PC-3 (cell line): ENCODE data around the gene PTPN12. TPM values are rescaled to one million over a fixed set of nuclear protein-coding genes. Genes with fewer than 3 reads are reported as not detected.

ENCODE experiments used
- ATAC-seq: fragments of 200-7000 bp; cut with Tn5 transposase; 2 replicates; pipeline ENCODE4 v1.9.1; 2020; ENCODE audit warnings: mild to moderate bottlenecking, moderate library complexity
- BruUV-seq: library from RNA; stranded (reverse); fragments of 400-500 nt; replicated peaks from 2 replicates; lab custom pipeline; 2021; lab: Mats Ljungman, UMichigan
- CTCF ChIA-PET: fragments of 300-600 bp; sonication (Branson Sonifier 250); formaldehyde crosslinking; loops from one replicate; lab custom pipeline; 2022; ENCODE audit warnings: antibody characterized with exemption; lab: Charles Lee
- POLR2A ChIA-PET: fragments of 300-600 bp; sonication (Branson Sonifier 250); formaldehyde crosslinking; loops from one replicate; lab custom pipeline; 2022; ENCODE audit warnings: antibody characterized with exemption; ENCODE audit not compliant: unreplicated experiment; lab: Charles Lee
- DNase-seq: peaks from one replicate; pipeline ENCODE4 v3.0.0-alpha.2; 2015
- H2AFZ ChIP-seq: fragments of 300-600 bp; sonication (generic); 2 replicates; pipeline ENCODE4 v1.6.0; 2016; ENCODE audit warnings: antibody characterized with exemption, low read length
- H3F3A ChIP-seq: fragments of 300-600 bp; sonication (generic); one replicate; pipeline ENCODE4 v1.6.0; 2017; ENCODE audit warnings: antibody characterized with exemption, low read length, control low read depth, mild to moderate bottlenecking; ENCODE audit not compliant: unreplicated experiment
- H3K27ac ChIP-seq: fragments of 300-600 bp; sonication (generic); 2 replicates; pipeline ENCODE4 v1.5.1; 2016; ENCODE audit warnings: mild to moderate bottlenecking, low read length
- H3K27me3 ChIP-seq: fragments of 300-600 bp; sonication (generic); 2 replicates; pipeline ENCODE4 v1.6.1; 2016; ENCODE audit warnings: low read length, mixed read lengths
- H3K36me3 ChIP-seq: fragments of 300-600 bp; sonication (generic); 2 replicates; pipeline ENCODE4 v1.6.1; 2016; ENCODE audit warnings: low read depth, mixed run types, low read length, mixed read lengths
- H3K4me1 ChIP-seq: fragments of 300-600 bp; sonication (generic); 2 replicates; pipeline ENCODE4 v1.5.1; 2016; ENCODE audit warnings: low read length; ENCODE audit not compliant: insufficient read depth
- H3K4me2 ChIP-seq: fragments of 300-600 bp; sonication (generic); 2 replicates; pipeline ENCODE4 v1.6.0; 2016; ENCODE audit warnings: low read length
- H3K4me3 ChIP-seq: fragments of 300-600 bp; sonication (generic); 2 replicates; pipeline ENCODE4 v1.5.1; 2016; ENCODE audit warnings: mild to moderate bottlenecking, low read length, mixed read lengths
- H3K79me2 ChIP-seq: fragments of 300-600 bp; sonication (generic); 2 replicates; pipeline ENCODE4 v1.6.1; 2017; ENCODE audit warnings: low read length, mixed read lengths
- H3K9ac ChIP-seq: fragments of 300-600 bp; sonication (generic); 2 replicates; pipeline ENCODE4 v1.6.0; 2016; ENCODE audit warnings: mild to moderate bottlenecking, low read length
- H3K9me2 ChIP-seq: fragments of 300-600 bp; sonication (generic); replicated peaks from 2 replicates; pipeline ENCODE4 v1.6.1; 2016; ENCODE audit warnings: mixed run types, low read length, mixed read lengths
- H3K9me3 ChIP-seq: fragments of 300-600 bp; sonication (generic); 2 replicates; pipeline ENCODE4 v1.6.1; 2016; ENCODE audit warnings: low read length, mixed read lengths
- H4K20me1 ChIP-seq: fragments of 300-600 bp; sonication (generic); 2 replicates; pipeline ENCODE4 v1.6.1; 2016; ENCODE audit warnings: low read length, mixed read lengths
- EZH2 ChIP-seq: fragments of 300-600 bp; sonication (generic); IDR thresholded peaks from one replicate; pipeline ENCODE4 v1.6.1; 2017; ENCODE audit warnings: antibody characterized with exemption, mild to moderate bottlenecking, low read length; ENCODE audit not compliant: unreplicated experiment
- EZH2phosphoT487 ChIP-seq: fragments of 300-600 bp; sonication (generic); IDR thresholded peaks from 2 replicates; pipeline ENCODE4 v1.6.1; 2018; ENCODE audit warnings: mild to moderate bottlenecking, antibody characterized with exemption, low read length, borderline replicate concordance
- intact Hi-C: fragments of 100-400 bp; cut with micrococcal nuclease; formaldehyde crosslinking; loops from 2 replicates; pipeline ENCODE4 v1.9.0; 2023
- total RNA-seq: library from RNA; depleted of rRNA; stranded (reverse); fragments of >200 nt; gene quantifications from 2 replicates; pipeline ENCODE4 v1.2.3, GENCODE V29; 2014
- TF ChIP-seq, protein P1 (sequence below): fragments of 300-600 bp; sonication (generic); conservative IDR thresholded peaks from 2 replicates; pipeline ENCODE4 v1.5.1; 2017; ENCODE audit warnings: antibody characterized with exemption, low read depth, mild to moderate bottlenecking, low read length

Gene PTPN12
- total RNA-seq, 1 experiment from 2014 or later, result 26.2 TPM

DNA sequence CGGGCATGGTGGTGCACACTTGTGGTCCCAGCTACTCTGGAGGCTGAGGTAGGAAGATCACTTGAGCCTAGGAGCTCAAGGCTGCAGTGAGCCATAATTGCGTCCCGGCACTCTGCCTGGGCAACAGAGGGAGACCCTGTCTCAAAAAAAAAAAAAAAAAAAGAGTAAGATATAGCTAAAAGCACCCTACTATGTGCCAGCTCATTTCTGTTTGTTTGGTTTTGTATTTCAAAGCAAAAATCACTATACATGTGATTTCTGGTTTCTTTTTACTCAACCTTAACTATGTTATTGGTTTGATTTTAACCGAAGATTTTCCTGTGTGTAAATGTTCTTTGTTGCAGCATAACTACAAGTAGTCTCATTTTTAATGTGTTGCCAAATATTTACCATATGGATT is 92.7 kb downstream of the PTPN12 start:
- Histone ChIP-seq H3K4me1 (no peaks in the 10 kb centered on the region), H3K9me3 (no peaks in the 10 kb centered on the region), H3K27me3 (no peaks in the 10 kb centered on the region), H2AFZ (no peak overlapping the region), H3K4me3 (no peak overlapping the region), H3K4me2 (no peak overlapping the region), H3K27ac (no peak overlapping the region), H3K36me3 (peaks cover 40% of the 10 kb centered on the region), H4K20me1 (no peaks in the 10 kb centered on the region), H3K9ac (no peak overlapping the region), H3K9me2 (no peaks in the 10 kb centered on the region), H3K79me2 (no peaks in the 10 kb centered on the region), H3F3A (peaks cover 6% of the 10 kb centered on the region)
- ATAC-seq (no peak), DNase-seq (no peak)
- intact Hi-C loops, result no loop called here
- ChIA-PET CTCF (no interaction called here), POLR2A (no interaction called here)
- no TSS peak for BruUV-seq
- TF ChIP-seq, protein P1, sequence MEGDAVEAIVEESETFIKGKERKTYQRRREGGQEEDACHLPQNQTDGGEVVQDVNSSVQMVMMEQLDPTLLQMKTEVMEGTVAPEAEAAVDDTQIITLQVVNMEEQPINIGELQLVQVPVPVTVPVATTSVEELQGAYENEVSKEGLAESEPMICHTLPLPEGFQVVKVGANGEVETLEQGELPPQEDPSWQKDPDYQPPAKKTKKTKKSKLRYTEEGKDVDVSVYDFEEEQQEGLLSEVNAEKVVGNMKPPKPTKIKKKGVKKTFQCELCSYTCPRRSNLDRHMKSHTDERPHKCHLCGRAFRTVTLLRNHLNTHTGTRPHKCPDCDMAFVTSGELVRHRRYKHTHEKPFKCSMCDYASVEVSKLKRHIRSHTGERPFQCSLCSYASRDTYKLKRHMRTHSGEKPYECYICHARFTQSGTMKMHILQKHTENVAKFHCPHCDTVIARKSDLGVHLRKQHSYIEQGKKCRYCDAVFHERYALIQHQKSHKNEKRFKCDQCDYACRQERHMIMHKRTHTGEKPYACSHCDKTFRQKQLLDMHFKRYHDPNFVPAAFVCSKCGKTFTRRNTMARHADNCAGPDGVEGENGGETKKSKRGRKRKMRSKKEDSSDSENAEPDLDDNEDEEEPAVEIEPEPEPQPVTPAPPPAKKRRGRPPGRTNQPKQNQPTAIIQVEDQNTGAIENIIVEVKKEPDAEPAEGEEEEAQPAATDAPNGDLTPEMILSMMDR, result no peak
- no peak for TF ChIP-seq EZH2
- no peak for TF ChIP-seq EZH2phosphoT487

DNA sequence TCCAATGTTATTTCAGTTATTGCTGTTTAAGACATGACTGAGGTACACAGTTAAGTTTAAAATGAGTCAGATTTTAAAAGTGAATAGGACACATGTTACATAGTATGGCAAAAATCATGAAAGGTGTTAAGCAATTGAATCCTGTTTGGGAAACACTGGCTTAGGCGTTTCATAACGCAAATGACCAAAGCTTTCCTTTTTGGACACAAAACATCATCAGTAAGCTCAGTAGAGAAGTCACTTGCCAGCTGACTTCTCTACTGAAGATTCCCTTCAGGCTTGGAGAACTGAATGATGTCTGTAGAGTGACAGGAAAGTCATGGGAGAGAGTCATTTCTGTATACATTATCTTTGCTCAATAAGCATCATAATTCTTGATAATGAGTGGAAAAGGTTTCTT is 94.7 kb downstream of the PTPN12 start:
- no peaks in the 10 kb centered on the region for H4K20me1 ChIP-seq
- ATAC-seq, result no peak
- no peaks in the 10 kb centered on the region for H3K9me2 ChIP-seq
- H2AFZ ChIP-seq, result no peak overlapping the region
- H3K27me3 ChIP-seq, result no peaks in the 10 kb centered on the region
- ChIA-PET CTCF (no interaction called here), POLR2A (no interaction called here)
- H3K36me3 ChIP-seq, result peaks cover 36% of the 10 kb centered on the region
- no peaks in the 10 kb centered on the region for H3K79me2 ChIP-seq
- TF ChIP-seq EZH2phosphoT487 (no peak), EZH2 (no peak)
- TF ChIP-seq, protein P1, result no peak
- H3K9me3 ChIP-seq, result no peaks in the 10 kb centered on the region
- no TSS peak for BruUV-seq
- peaks cover 6% of the 10 kb centered on the region for H3F3A ChIP-seq
- intact Hi-C loops, result no loop called here
- no peak overlapping the region for H3K4me3 ChIP-seq
- no peak for DNase-seq
- H3K9ac ChIP-seq, result no peak overlapping the region
- no peak overlapping the region for H3K27ac ChIP-seq
- no peaks in the 10 kb centered on the region for H3K4me1 ChIP-seq
- H3K4me2 ChIP-seq, result no peak overlapping the region

DNA sequence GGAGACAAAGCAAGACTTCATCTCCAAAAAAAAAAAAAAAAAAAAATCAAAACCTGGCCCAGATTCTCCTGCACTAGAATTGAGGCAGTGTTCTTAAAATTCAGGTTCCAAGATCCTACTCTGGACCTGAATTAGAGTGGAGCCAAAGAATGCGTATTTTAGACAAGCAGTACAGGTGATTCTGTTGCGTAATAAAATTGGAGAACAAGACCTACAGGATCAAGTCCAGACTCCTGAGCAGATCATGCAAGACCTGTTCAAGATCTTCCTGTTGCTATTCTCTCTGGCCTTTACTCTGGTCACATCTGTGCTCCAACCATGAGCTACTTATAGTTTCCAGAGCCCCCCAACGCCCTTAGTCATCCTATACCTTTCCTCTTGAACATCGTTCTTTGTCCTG is 107.7 kb downstream of the PTPN12 start:
- no peak overlapping the region for H3K4me2 ChIP-seq
- no peak for TF ChIP-seq EZH2phosphoT487
- TF ChIP-seq, protein P1, result no peak
- no peak for TF ChIP-seq EZH2
- H3K9ac ChIP-seq, result no peak overlapping the region
- DNase-seq (no peak), ATAC-seq (no peak)
- intact Hi-C loops, result no loop called here
- no peak overlapping the region for H2AFZ ChIP-seq
- no peaks in the 10 kb centered on the region for H3F3A ChIP-seq
- no peaks in the 10 kb centered on the region for H3K27me3 ChIP-seq
- H3K4me1 ChIP-seq, result no peaks in the 10 kb centered on the region
- POLR2A ChIA-PET, result no interaction called here
- H3K36me3 ChIP-seq, result peaks cover 30% of the 10 kb centered on the region
- CTCF ChIA-PET, result no interaction called here
- H3K79me2 ChIP-seq, result no peaks in the 10 kb centered on the region
- no peaks in the 10 kb centered on the region for H4K20me1 ChIP-seq
- H3K9me3 ChIP-seq, result no peaks in the 10 kb centered on the region
- H3K9me2 ChIP-seq, result no peaks in the 10 kb centered on the region
- no TSS peak for BruUV-seq
- no peak overlapping the region for H3K27ac ChIP-seq
- H3K4me3 ChIP-seq, result no peak overlapping the region
